HG03066 (cell line): Measurements from ENCODE around the gene MUC4.
"Not testable (repeated sequence)": the region's sequence is repeated elsewhere in the genome, so short reads cannot be mapped to it uniquely, and the experiment has no call there.

ENCODE experiments used
- ATAC-seq: cut with Tn5 transposase; IDR thresholded peaks from one replicate; pipeline ENCODE4 v1.9.1; 2021; ENCODE audit warnings: low read depth; ENCODE audit not compliant: unreplicated experiment

Gene MUC4

DNA sequence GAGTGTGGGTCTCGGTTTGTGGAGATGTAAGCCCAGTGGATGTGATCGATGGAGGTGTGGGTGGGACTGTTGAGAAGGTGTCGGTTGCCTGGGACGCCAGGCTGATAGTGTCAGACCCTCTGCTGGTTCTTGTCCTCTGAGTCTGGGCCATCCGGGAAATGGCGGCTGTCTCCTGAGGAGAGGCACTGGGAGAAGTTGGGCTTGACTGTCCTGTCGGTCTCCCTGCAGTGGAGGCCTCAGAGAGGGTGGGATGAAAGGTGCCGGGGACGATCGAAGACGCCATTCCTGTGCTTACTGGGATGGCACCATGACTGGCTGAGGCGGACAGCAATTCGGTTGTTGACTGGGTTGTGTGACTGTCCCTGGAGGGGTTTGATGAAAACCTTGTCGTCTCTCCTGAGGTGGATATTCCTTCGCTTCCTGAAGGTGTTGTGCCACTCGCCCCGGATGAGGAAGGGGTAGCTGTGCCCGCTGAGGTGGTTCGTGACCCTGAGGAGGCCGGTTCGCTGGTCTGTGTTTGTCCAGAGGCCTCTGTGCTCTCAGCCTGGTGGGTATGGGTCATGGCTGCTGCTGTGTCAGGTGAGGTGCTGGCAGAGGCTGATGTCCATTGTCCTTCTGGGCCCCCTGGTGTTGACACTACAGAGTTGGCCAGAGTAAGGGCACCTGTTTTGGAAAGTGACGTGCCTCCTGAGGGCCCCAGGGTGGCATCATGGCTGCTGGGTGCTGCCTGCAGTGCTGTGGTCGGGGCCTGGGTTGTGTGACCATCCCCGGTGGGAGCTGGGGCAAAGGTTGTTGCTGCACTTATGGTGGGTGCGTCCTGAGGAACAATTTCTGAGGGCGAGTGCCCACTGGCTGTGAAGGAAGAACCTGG lies 22.8 kb downstream of the MUC4 start:
- ATAC-seq, result no peak

GRCh38 chr3:195785781-195786405 lies 25.8 kb downstream of the MUC4 start:
- ATAC-seq, result not testable (repeated sequence)

DNA sequence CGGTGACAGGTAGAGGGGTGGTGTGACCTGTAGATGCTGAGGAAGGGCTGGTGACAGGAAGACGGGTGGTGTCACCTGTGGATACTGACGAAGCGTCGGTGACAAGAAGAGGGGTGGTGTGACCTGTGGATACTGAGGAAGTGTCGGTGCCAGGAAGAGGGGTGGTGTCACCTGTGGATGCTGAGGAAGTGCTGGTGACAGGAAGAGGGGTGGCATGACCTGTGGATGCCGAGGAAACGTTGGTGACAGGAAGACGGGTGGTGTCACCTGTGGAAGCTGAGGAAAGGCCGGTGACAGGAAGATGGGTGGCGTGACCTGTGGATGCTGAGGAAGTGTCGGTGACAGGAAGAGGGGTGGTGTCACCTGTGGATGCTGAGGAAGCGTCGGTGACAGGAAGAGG lies 27.7 kb downstream of the MUC4 start:
- not testable (repeated sequence) for ATAC-seq

DNA sequence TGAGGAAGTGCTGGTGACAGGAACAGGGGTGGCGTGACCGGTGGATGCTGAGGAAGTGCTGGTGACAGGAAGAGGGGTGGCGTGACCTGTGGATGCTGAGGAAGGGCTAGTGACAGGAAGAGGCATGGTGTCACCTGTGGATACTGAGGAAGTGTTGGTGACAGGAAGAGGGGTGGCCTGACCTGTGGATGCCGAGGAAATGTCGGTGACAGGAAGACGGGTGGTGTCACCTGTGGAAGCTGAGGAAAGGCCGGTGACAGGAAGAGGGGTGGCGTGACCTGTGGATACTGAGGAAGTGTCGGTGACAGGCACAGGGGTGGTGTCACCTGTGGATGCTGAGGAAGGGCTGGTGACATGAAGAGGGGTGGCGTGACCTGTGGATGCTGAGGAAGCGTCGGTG lies 30.5 kb downstream of the MUC4 start:
- ATAC-seq, result not testable (repeated sequence)

GRCh38 chr3:195777975-195778374 lies 33.8 kb downstream of the MUC4 start:
- no peak for ATAC-seq

GRCh38 chr3:195774917-195775316 lies 36.8 kb downstream of the MUC4 start:
- ATAC-seq, result no peak

GRCh38 chr3:195773956-195774537 lies 37.7 kb downstream of the MUC4 start:
- no peak for ATAC-seq

- no peak for ATAC-seq
These were observed 40.0 kb downstream of the MUC4 start for GRCh38 chr3:195771646-195772300.

GRCh38 chr3:195770841-195771645 lies 40.7 kb downstream of the MUC4 start:
- not testable (repeated sequence) for ATAC-seq

DNA sequence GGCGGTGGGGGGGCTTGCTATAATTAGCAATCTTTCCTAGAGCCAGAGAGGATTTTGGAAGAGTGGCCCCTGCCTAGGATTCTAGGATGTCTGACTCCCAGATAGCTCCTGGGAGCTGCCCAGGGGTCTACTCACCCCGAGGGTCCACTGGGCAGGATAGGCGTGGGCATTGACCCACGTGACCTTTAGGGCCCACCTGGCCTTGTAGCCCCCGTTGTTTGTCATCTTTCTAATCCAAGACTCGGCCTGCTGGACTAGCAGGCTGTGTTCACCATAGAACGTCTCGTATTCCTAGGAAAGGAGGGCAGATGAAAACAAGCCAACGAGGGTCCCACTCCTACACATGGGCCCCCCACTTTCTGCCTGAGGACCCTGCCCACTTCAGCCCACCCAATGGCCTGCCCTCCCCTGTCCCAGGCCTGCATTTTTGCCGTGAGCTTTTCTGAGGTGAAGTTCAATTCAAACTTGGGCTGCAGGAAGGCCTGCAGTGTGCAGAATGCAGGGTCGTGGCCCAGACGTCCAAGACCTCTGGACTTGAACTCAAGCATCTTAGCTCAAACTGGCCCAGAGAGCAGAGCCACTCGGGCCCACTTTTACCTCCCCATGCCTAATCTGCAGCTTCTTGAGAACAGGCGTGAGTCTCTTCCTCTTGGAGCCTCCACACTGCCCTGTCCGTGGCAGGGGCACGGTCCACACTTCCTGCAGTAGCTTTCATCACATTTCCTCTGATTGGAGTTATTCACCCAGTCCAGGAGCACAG lies 41.5 kb downstream of the MUC4 start:
- ATAC-seq, result no peak

- no peak for ATAC-seq
These were observed 42.2 kb downstream of the MUC4 start for GRCh38 chr3:195769551-195769950.

DNA sequence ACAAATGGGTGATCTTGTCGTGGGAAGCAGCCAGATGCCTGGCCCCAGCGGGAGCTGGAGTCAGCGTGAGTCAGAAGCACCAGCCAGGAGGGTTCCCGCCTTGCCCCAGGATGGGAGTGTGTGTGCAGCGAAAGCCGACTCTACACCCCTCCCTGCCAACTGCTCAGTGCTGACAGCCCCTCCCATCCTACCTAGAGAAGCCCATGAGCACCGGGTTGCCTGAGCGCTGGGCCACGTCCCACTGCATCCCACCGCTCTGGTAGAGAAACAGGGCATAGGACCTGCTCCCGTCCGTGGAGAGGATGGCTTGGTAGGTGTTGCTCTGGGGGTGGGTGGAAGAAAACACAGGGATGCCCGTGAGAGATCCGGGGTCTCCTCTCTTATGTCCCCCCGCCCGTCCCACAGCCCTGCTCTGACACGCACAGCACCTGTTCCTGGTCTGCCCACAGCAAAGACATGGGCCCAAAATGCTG lies 42.9 kb downstream of the MUC4 start:
- ATAC-seq, result no peak

- ATAC-seq, result no peak
These were observed 43.3 kb downstream of the MUC4 start for GRCh38 chr3:195768414-195768813.

DNA sequence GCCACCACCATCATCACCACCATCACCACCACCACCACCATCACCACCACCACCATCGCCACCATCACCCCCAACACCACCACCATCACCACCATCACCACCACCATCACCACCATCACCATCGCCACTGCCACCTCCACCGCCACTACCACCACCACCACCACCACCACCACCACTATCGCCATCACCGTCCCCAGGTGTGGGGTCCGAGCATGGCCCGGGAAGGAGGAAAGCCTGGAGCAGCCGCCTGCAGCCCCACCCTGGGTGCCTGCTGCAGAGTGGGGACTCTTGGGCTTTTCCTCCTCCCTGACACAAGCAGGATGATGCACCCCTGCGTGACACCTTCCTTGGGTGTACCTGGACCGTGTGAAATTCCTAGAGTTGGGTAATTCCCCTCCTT lies 43.9 kb downstream of the MUC4 start:
- ATAC-seq, result no peak

- no peak for ATAC-seq
These were observed 45.1 kb downstream of the MUC4 start for GRCh38 chr3:195766671-195767070.

GRCh38 chr3:195764961-195765706 lies 46.6 kb downstream of the MUC4 start:
- ATAC-seq, result no peak

- no peak for ATAC-seq
These were observed 47.6 kb downstream of the MUC4 start for GRCh38 chr3:195763843-195764825.
